Endothelial cell of umbilical vein (primary cell): ENCODE measurements around the gene ERBB4. TPM values are rescaled to one million over a fixed set of nuclear protein-coding genes. Genes with fewer than 3 reads are reported as not detected.

Experiments used
- BruUV-seq: library from RNA; stranded (reverse); fragments of 400-500 nt; replicated peaks from 2 replicates; lab custom pipeline; 2021; lab: Mats Ljungman, UMichigan
- CTCF ChIA-PET: fragments of 300-600, 350-600 bp; sonication (Branson Sonifier 250); formaldehyde crosslinking; loops from one replicate; lab custom pipeline; 2021; ENCODE audit warnings: antibody characterized with exemption, inconsistent platforms; lab: Charles Lee
- POLR2A ChIA-PET: fragments of 300-600, 350-600 bp; sonication (Branson Sonifier 250); formaldehyde crosslinking; loops from one replicate; lab custom pipeline; 2021; ENCODE audit warnings: antibody characterized with exemption, inconsistent platforms; lab: Charles Lee
- DNase-seq: peaks from one replicate; pipeline ENCODE4 v3.0.0-alpha.2; 2011; ENCODE audit warnings: low read depth, low spot score
- FAIRE-seq: peaks from 2 replicates; lab custom pipeline; 2011; peaks lifted over from hg19 to GRCh38; lab: Jason Lieb, UNC
- H2AFZ ChIP-seq: 2 replicates; pipeline ENCODE4 v1.6.0; 2012; ENCODE audit warnings: low read depth, low read length, control low read depth, inconsistent platforms
- H3K27ac ChIP-seq: 2 replicates; pipeline ENCODE4 v1.5.1; 2011; ENCODE audit warnings: low read depth, mild to moderate bottlenecking, control low read depth, low read length, moderate library complexity; ENCODE audit not compliant: insufficient read depth
- H3K27me3 ChIP-seq, 2 experiments: 2 replicates each; pipeline versions ENCODE4 v1.6.0 to v1.6.1; 2011; ENCODE audit warnings: low read length in 2 of 2, mixed read lengths in 1 of 2; ENCODE audit not compliant: control insufficient read depth in 2 of 2, insufficient read depth in 2 of 2
- H3K36me3 ChIP-seq, 2 experiments: 2 replicates in 1 of 2; 3 replicates in 1 of 2; pipeline ENCODE4 v1.5.1; 2011; ENCODE audit warnings: low read length in 2 of 2, mild to moderate bottlenecking in 1 of 2, moderate library complexity in 1 of 2; ENCODE audit not compliant: control insufficient read depth in 2 of 2, insufficient read depth in 2 of 2; ENCODE audit errors: extremely low read depth in 1 of 2
- H3K4me1 ChIP-seq: 3 replicates; pipeline ENCODE4 v1.5.1; 2011; ENCODE audit warnings: mild to moderate bottlenecking, low read length; ENCODE audit not compliant: control insufficient read depth, insufficient read depth; ENCODE audit errors: extremely low read depth
- H3K4me2 ChIP-seq: 2 replicates; pipeline ENCODE4 v1.6.1; 2011; ENCODE audit warnings: low read length, control low read depth, mixed read lengths; ENCODE audit not compliant: insufficient read depth
- H3K4me3 ChIP-seq, 3 experiments: fragments of 200-600 bp in 1 of 3; sonication (generic), shearing (Covaris generic) in 1 of 3; replicated peaks in 1 of 3; 2 replicates each; pipeline ENCODE4 v1.5.1; 2011 to 2016; ENCODE audit warnings: control low read depth in 3 of 3, low read length in 3 of 3, mild to moderate bottlenecking in 2 of 3, inconsistent platforms in 1 of 3, low read depth in 1 of 3, moderate library complexity in 1 of 3; ENCODE audit not compliant: insufficient read depth in 1 of 3
- H3K79me2 ChIP-seq: 2 replicates; pipeline ENCODE4 v1.6.0; 2012; ENCODE audit warnings: low read length, inconsistent platforms; ENCODE audit not compliant: control insufficient read depth, insufficient read depth
- H3K9ac ChIP-seq: replicated peaks from 2 replicates; pipeline ENCODE3; 2011; ENCODE audit warnings: low read length, control low read depth; ENCODE audit not compliant: insufficient read depth; ENCODE audit errors: extremely low read depth
- H3K9me1 ChIP-seq: replicated peaks from 3 replicates; pipeline ENCODE4 v1.6.0; 2011; ENCODE audit warnings: mild to moderate bottlenecking, low read length; ENCODE audit not compliant: control insufficient read depth, insufficient read depth; ENCODE audit errors: extremely low read depth
- H3K9me3 ChIP-seq: replicated peaks from 2 replicates; pipeline ENCODE4 v1.5.1; 2012; ENCODE audit warnings: low read length, inconsistent platforms; ENCODE audit not compliant: control insufficient read depth, insufficient read depth
- H4K20me1 ChIP-seq: replicated peaks from 2 replicates; pipeline ENCODE3; 2011; ENCODE audit warnings: mild to moderate bottlenecking, low read length; ENCODE audit not compliant: control insufficient read depth, insufficient read depth; ENCODE audit errors: extremely low read depth
- EZH2 ChIP-seq: IDR thresholded peaks from 2 replicates; pipeline ENCODE4 v1.6.1; 2012; ENCODE audit warnings: borderline replicate concordance, low read depth, mild to moderate bottlenecking, moderate library complexity, low read length, inconsistent platforms; ENCODE audit not compliant: severe bottlenecking
- FOS ChIP-seq: IDR thresholded peaks from 2 replicates; pipeline ENCODE4 v1.6.1; 2011; ENCODE audit warnings: mild to moderate bottlenecking, low read length, moderate library complexity, borderline replicate concordance; ENCODE audit not compliant: insufficient read depth
- GATA2 ChIP-seq: IDR thresholded peaks from 2 replicates; pipeline ENCODE4 v1.7.0; 2011; ENCODE audit warnings: low read depth, mild to moderate bottlenecking, moderate library complexity, mixed read lengths, low read length; ENCODE audit not compliant: insufficient read length, insufficient read depth
- JUN ChIP-seq: IDR thresholded peaks from 2 replicates; pipeline ENCODE4 v1.6.1; 2011; ENCODE audit warnings: borderline replicate concordance, low read depth; ENCODE audit not compliant: insufficient read length, insufficient read depth
- MYC ChIP-seq: IDR thresholded peaks from one replicate; pipeline ENCODE4 v1.6.1; 2011; ENCODE audit warnings: mild to moderate bottlenecking, low read depth, low read length
- POLR2A ChIP-seq: IDR thresholded peaks from 2 replicates; pipeline ENCODE4 v1.6.1; 2012; ENCODE audit warnings: low read depth, mild to moderate bottlenecking, control low read depth, low read length
- POLR2AphosphoS5 ChIP-seq: IDR thresholded peaks from 2 replicates; pipeline ENCODE4 v1.6.1; 2012; ENCODE audit warnings: low read depth, mild to moderate bottlenecking, control low read depth, low read length, moderate library complexity; ENCODE audit not compliant: insufficient read depth
- dilution Hi-C: fragments of 300-500 bp; cut with MboI; formaldehyde crosslinking; loops from one replicate; pipeline ENCODE4 v1.15.0; 2019; ENCODE audit warnings: low sequenced_read_pairs; ENCODE audit not compliant: extremely low pct_ligation_motif_present
- intact Hi-C: fragments of 100-400 bp; cut with micrococcal nuclease; formaldehyde crosslinking; loops from one replicate; pipeline ENCODE4 v1.10.0; 2022
- polyA plus RNA-seq, 4 experiments: library from polyadenylated mRNA; depleted of rRNA in 3 of 4; stranded (reverse) in 3 of 4; unstranded in 1 of 4; fragments of >200 nt; gene quantifications; 2 replicates each; pipeline versions ENCODE4 v1.2.1 to v1.2.3, GENCODE V29; 2011 to 2012; ENCODE audit warnings: missing spikeins in 1 of 4
- total RNA-seq: library from RNA; stranded (reverse); gene quantifications from 2 replicates; pipeline ENCODE4 v1.2.3, GENCODE V29; 2021
- TF ChIP-seq, protein P1 (sequence below): IDR thresholded peaks from 2 replicates; pipeline ENCODE4 v1.6.1; 2011; ENCODE audit not compliant: insufficient read depth, insufficient read length
- TF ChIP-seq, protein P2 (sequence below), 2 donors: IDR thresholded peaks; 1 replicate in 1 of 2; 2 replicates in 1 of 2; pipeline ENCODE4 v1.5.1; 2011; ENCODE audit warnings: low read length in 2 of 2, mild to moderate bottlenecking in 2 of 2, moderate library complexity in 2 of 2, control low read depth in 1 of 2, inconsistent platforms in 1 of 2, low read depth in 1 of 2; ENCODE audit not compliant: insufficient read depth in 1 of 2; ENCODE audit errors: extremely low read depth in 1 of 2

The ERBB4 gene
- total and polyA plus RNA-seq, 2 donors (not counting 3 experiments of a cell fraction or from before 2014, with no cell fraction given): 0.01 to 0.27 TPM

DNA sequence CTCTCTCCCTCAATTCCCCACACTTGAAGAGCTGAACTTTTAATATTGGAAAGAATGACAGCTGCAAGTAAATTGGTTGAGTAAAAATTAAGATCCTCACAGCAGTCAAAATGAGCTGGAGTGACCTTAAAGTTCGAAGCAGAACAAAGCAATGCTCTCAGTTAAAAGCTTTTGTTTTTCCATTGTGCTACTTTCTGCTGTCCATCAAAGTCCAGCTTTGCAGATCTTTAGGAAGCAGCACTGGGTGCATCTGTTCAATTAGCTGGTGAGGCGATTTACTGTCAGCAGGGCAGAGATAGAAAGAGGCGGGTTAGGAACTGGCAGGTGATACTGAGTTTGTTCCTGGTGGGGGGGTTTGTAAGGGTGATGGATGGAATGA is 1147.4 kb downstream of the ERBB4 start:
- H2AFZ ChIP-seq: no peak overlapping the region
- no TSS peak for BruUV-seq
- H3K27me3 ChIP-seq: no peaks in the 10 kb centered on the region
- FAIRE-seq (no peak), DNase-seq (no peak)
- H3K4me2 ChIP-seq: no peak overlapping the region
- TF ChIP-seq, protein P1, sequence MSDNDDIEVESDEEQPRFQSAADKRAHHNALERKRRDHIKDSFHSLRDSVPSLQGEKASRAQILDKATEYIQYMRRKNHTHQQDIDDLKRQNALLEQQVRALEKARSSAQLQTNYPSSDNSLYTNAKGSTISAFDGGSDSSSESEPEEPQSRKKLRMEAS: no peak
- TF ChIP-seq, protein P2, sequence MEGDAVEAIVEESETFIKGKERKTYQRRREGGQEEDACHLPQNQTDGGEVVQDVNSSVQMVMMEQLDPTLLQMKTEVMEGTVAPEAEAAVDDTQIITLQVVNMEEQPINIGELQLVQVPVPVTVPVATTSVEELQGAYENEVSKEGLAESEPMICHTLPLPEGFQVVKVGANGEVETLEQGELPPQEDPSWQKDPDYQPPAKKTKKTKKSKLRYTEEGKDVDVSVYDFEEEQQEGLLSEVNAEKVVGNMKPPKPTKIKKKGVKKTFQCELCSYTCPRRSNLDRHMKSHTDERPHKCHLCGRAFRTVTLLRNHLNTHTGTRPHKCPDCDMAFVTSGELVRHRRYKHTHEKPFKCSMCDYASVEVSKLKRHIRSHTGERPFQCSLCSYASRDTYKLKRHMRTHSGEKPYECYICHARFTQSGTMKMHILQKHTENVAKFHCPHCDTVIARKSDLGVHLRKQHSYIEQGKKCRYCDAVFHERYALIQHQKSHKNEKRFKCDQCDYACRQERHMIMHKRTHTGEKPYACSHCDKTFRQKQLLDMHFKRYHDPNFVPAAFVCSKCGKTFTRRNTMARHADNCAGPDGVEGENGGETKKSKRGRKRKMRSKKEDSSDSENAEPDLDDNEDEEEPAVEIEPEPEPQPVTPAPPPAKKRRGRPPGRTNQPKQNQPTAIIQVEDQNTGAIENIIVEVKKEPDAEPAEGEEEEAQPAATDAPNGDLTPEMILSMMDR (IDR thresholded peaks at IDR 0.05; ENCODE audit: extremely low read depth in 1 of 2, insufficient read depth in 1 of 2, low read depth in 1 of 2, low read length in 2 of 2): no peak
- TF ChIP-seq POLR2AphosphoS5 (no peak), GATA2 (no peak), JUN (no peak), EZH2 (no peak), MYC (no peak), FOS (no peak), POLR2A (no peak)
- H3K27ac ChIP-seq: no peak overlapping the region
- ChIA-PET CTCF (interaction anchor here (0.9 kb wide), 1 partner anchor 888 kb away, joined by 3 read pairs; no protein-coding TSS in a partner anchor), POLR2A (no interaction called here)
- dilution Hi-C loops (no loop called here), intact Hi-C loops (no loop called here)
- no peak overlapping the region for H3K4me3 ChIP-seq
- no peaks in the 10 kb centered on the region for H3K9me3 ChIP-seq
- H3K4me1 ChIP-seq: no peaks in the 10 kb centered on the region
- H3K9ac ChIP-seq: no peak overlapping the region
- H4K20me1 ChIP-seq: no peaks in the 10 kb centered on the region
- H3K36me3 ChIP-seq: no peaks in the 10 kb centered on the region
- no peaks in the 10 kb centered on the region for H3K79me2 ChIP-seq
- no peaks in the 10 kb centered on the region for H3K9me1 ChIP-seq
